Subcutaneous adipose tissue (tissue), 4 donors: Measurements from ENCODE around the gene SLC13A3. TPM values are rescaled to one million over a fixed set of nuclear protein-coding genes. Genes with fewer than 3 reads are reported as not detected.

Experiments used
- total RNA-seq, 4 donors: library from RNA; depleted of rRNA; stranded (reverse); fragments of >200 nt; gene quantifications; one replicate each; pipeline ENCODE4 v1.1.0, GENCODE V29; 2016
- TF ChIP-seq, protein P1 (sequence below): fragments of 450-650 bp; IDR thresholded peaks from one replicate; pipeline ENCODE4 v1.5.1; 2016; ENCODE audit warnings: low read depth, mild to moderate bottlenecking, control low read depth, antibody characterized with exemption, moderate library complexity

The SLC13A3 gene
- total RNA-seq, 4 donors from 2014 or later = 0.88 to 4.3 (median 1.5) TPM

DNA sequence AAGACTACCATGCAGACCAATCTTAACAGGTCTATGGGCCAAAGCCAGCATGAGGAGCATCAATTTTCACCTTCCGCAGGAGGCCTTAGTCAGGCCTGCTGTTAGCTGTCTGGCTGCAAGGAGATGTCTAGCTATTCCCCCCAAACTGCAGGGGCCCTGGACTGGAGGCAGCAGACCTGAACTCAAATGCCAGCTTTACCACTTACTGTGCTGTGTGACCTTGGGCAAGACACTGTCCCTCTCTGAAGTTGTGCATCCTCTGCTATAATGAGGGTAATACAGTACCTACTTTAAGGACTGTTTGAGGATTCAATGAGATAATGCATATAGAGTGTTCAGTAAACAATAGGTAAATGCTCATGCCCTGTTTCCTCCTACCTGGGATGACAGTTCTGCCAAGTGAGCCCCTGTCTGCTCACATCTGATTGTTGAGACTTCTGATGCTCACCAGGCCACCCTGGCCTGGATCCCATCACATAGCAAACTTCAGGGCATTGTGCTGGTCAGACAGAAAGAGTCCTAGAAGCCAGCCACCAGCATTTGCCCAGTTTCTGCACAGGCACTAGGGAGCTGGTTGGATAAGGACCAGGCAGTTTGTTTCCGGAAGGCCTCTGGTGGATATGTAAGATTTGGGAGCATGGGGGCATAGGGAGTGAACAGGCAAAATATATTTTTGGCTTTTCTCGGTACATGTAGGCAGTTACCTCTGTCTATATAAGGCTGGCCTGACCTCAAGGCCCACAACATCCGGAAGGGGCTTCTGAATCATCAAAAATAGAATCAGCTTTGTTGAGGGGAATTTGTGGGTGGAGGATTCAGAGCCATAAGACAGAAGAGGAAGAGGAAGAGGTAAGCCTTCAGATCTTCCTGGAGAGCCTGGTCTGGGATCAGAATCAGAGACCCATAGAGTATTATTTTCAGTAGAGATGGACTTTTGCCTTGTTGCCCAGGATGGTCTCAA is 98.5 kb downstream of the SLC13A3 start:
- TF ChIP-seq, protein P1, sequence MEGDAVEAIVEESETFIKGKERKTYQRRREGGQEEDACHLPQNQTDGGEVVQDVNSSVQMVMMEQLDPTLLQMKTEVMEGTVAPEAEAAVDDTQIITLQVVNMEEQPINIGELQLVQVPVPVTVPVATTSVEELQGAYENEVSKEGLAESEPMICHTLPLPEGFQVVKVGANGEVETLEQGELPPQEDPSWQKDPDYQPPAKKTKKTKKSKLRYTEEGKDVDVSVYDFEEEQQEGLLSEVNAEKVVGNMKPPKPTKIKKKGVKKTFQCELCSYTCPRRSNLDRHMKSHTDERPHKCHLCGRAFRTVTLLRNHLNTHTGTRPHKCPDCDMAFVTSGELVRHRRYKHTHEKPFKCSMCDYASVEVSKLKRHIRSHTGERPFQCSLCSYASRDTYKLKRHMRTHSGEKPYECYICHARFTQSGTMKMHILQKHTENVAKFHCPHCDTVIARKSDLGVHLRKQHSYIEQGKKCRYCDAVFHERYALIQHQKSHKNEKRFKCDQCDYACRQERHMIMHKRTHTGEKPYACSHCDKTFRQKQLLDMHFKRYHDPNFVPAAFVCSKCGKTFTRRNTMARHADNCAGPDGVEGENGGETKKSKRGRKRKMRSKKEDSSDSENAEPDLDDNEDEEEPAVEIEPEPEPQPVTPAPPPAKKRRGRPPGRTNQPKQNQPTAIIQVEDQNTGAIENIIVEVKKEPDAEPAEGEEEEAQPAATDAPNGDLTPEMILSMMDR = no peak

DNA sequence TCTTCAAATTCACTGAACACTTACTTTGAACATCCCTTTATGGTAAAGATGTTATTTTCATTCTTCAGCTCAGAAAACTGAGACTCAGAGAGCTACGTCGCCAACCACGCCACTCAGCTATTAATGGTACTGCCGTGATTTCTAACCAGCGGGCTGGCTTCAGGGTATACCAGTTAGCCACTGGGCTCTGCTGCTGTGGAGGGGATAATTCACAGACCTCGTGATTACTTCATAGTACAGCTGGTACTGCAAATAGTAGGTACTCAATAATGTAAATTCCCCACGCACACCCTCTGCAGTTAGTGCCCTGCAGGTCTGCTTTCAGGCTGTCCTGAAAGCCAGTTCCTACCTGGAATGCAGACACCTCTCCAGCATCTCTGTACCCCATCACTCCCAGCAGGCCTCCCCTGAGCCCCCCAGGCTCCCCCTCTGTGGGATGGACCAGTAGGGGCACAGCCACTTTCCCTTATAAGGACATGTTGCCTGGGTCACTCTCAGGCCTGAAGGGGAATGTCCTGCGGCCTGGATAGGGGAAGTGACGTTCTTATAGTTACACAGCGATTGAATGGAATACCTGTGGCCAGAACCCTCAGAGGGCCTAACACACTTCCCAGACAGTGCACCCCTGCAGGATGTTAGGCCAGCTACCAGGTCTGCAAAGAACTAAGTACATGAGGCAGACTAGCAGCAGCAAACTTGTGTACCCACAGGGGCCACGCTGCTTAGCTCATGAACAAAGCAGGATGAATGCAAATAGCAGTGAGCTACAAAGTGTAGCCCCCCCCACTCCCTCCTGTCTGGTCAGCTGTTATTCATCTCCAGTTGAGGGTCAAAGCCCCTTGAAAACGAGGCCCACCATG is 99.5 kb downstream of the SLC13A3 start:
- TF ChIP-seq, protein P1 = no peak

DNA sequence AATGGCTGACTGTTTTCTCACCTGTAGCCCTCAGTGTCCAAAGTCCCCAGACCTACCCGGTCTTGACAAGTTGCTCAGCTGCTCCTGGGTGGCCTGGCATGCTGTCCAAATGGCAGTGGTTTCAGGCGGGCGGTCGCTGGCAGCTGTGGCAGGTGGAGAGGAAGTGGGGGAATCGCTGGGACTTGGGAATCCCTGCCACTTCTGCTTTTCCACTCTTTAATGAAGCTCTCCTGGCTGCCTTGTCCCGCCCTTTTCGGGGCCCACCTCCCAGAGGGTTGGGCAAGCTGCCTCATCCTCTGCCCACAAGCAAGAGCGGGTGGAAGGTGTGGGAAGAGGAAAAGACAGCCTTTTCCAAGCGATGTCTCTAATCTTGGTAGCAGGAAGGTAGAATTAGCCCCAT is 100.8 kb downstream of the SLC13A3 start, which contains the start of gene OCSTAMP:
Gene OCSTAMP, minus strand, starts transcription at position 194 of the 400 bp plus-strand sequence. Its CDS starts 94 bp downstream, at position 100.
- TF ChIP-seq, protein P1 = no peak

DNA sequence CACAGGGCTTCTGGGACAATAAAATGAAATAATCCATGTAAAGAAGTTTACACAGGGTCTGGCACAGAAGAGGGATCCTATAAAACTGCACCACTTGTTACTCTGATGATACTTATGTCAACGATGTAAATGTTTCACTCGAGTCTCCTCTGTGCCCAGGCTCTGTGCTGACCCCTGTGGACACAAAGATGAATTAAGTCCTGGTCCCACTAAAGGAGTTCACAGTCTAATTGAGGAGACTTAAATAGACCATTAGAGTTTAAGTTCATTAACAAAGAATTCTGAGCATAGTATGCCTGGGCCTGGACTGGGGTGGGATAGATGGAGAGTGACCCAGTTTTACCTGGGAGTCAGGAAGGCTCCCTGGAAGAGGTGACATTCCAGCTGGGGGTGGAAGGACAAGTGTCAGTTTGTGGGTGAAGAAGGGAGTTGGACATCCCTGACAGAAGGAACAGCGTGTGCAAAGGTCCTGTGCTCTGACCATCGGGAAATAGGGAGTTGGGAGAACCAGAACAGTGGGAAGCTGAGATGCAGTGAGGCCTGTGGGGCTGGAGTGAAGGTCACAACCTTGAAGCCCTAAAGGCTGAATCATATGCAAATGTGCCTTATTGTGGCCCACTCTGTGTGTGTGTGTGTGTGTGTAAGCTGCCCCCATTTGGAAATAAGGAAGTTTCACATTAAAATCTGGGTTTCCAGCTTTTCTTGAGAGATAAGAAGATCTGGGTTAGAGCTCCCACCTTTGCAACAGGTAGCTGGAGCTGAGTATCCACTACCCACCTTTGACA is 101.9 kb downstream of the SLC13A3 start:
- TF ChIP-seq, protein P1 = no peak

DNA sequence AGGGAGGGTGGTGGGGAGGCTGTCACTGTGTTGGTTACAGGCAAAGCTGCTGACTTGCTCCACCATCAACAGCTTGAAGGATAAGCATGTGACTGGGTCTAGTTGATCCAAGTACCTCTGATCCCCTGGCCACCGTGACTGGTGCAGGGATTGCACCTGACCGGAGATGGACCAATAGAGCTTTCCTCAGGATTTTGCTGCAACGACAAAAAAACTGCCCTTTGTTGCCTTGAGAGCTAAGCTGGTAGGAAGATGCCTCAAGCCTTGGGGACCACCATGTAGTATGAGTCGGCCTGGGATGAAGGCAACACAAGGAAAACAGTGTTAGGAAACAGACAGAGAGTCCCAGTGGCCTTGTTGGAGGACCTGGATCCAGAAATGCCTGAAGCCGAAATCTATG is 102.6 kb downstream of the SLC13A3 start:
- TF ChIP-seq, protein P1 = no peak

DNA sequence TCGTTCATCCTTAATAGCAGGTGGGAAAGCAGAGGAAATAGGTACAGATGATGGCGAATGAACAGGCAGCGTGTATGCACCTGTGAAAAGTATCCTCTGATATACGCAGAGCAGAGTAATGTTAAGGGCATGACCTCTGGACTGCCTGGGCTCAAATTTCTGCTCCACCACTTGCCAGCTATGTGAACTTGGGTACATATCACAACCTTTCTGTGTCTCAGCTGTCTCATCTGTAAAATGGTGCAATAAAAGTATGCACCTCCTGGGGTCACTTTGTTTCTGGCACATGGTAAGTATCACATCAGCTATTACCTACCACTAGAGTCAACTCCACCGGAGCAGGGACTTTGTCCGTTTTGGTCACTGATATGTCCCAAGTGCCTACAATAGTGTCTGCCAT is 103.3 kb downstream of the SLC13A3 start:
- TF ChIP-seq, protein P1 = no peak
